Activated T-helper 9 cell treated with anti-CD3 and anti-CD28 coated beads, Interleukin-2, amount 50 U/mL, for 16 hours (primary cell): Measurements from ENCODE around the gene PLAAT1.

Source experiments
- DNase-seq: peaks from one replicate; pipeline ENCODE4 v3.0.0-alpha.2; 2020; ENCODE audit warnings: low read depth

The PLAAT1 gene

DNA sequence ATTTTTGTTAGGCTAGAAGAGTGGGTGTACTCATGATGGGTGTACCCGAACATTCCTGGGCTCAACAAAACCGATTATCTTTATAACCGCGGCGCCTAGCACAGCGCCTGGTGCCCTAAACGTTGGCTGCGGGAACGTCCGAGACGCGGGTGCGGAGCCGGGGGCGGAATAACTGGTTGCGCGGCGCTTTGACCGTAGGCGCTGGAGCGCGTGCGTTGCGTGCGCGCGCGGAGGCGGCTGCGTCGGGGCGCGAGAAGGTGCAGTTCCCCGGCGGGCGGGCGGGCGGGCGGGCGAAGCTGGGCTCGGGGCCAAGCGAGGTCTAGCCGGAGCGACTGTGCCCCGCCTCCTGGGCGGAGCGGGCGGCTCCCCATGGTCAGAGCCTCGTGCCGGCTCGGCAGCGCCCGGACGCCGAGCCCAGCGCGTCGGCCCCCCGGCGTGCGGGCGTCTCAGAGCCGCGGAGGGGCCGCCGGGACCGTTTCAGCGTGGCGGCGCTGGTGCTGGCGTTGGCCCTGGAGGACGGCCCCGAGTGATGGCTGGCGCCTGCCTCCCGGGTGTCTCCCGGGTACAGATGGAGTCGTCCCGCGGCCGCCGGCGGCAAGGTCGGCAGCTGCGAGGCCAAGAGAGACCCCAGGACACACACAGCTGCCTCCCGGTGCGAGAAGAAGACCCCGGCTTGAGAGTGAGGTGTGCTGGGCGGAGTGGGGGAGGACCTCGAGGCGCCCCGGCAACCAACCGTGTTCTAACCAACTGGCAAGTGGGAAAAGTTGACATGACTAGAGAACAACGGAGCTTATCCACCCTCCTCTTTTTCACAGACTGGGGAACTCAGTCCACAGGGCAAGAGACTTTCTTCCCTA lies at the start of gene PLAAT1:
PLAAT1 (plus strand) TSS at position 373 of the 857 bp plus-strand sequence. CDS start 14,429 bp downstream, outside the sequence.
- DNase-seq, result no peak

DNA sequence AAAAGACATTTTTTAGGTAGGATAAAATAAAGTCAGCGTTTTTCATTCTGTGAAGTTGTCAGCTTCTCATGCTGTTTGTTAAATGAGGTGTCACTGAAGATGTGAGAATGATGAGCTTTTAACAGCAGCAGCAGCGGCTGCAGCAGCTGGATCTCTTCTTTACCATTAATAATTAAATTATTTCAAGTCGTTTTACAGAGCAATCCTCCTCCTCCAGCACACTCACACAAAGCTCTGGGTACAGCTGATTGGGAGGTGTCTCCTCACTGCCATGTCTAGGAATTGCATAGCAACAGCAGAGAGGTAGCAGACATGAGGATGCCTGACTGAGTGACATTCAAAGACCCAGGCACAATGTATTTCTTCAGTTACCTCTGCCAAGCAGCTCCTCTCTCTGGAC lies 46.7 kb upstream of the PLAAT1 start:
- DNase-seq, result no peak

DNA sequence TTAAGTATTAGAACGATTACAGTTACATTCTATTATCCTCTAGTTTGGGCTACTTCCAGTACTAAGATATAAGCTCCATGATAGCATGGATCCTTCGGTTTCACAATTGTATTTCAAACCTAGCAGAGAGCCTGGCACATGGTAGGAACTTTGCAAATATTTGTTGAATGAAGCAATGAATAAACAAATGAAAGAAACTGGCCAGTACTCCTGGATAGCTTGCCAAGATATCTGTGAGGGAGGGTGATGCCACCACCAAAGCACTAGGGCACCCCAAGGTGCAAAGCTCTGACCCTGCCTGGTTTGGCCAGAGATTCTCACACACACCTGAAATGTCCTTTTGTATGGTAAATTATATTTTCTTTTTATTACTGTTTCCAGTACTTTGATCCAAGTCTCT lies 44.3 kb upstream of the PLAAT1 start:
- no peak for DNase-seq

DNA sequence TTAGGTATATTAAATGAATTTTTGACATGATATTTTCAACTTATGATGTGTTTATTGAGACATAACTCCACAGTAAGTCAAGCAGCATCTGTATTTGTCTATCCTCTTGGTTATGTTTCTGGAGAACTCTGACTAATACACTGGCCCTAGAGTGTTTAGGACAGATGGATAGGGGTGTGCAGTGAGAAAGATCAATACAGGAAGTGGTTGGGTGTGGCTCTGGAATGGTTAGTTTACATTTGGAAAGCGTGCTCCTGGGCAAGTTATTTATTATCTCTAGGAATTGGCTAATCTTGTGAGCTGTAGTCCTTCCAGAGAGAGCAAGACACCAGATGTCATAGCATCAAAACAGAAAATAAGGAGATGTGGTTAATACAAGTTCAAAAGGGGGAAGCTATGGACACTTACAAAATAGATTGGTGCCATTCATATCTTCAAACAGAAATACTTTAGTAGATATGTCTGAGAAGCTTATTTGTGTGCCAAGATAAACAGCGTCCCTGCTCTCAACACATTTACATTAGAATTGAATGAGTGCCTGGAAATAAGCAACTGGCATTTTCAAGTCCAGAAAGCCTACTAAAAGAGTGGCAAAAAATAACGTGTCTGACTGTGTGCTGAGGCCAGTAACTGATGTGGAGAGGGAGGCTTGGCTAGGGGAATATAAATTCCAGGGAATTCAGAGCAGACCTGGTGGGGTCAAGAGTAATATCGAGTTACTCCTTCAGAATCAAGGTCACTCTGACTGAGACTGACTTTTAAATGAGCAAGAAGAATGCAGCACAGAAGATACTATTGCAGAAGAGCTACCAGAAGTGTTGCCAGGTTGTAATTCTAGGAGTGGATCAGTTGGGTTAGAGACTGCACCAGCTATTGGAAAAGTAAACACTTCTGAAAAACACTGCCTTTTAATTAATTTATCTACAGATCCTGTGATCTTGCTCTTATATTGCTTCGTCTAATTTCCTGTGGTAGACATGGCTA lies 33.4 kb upstream of the PLAAT1 start:
- DNase-seq, result no peak

DNA sequence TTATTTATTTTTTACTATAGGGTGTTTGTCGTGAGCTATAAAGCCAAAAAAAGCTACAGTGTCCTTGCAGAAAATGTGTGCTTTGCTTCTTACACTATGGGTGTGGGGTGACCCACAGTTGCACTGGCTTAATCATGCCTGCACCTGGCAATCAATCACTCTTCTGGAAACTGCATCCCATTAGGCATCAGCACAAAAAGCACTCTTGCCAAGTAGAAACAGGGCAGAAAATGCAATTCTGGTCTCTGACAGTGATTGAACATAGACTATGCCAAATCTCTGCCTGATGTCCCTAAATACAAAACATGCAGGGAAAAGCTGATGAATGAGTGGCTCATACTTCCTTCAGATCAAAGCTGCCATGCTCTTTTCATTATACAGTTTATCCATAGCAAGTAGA lies 30.4 kb upstream of the PLAAT1 start:
- DNase-seq, result no peak

DNA sequence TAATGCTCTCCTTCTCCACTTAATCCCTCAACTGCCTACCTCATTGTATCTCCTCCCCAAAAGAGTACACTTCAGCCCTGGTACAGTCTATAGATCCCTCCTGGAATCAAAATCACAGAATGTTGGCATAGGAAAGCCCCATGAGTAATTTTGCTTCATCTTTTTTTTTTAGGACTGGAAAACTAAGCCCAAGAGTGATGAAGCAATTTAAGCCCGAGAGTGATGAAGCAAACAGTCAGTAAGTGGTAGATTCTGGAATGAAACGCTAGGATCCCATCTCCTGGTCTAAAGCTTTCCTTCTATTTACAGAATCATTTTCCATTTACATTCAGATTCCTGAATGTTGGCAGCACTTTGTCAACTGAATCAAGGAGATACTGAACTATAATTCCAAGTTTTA lies 29.8 kb upstream of the PLAAT1 start:
- no peak for DNase-seq

DNA sequence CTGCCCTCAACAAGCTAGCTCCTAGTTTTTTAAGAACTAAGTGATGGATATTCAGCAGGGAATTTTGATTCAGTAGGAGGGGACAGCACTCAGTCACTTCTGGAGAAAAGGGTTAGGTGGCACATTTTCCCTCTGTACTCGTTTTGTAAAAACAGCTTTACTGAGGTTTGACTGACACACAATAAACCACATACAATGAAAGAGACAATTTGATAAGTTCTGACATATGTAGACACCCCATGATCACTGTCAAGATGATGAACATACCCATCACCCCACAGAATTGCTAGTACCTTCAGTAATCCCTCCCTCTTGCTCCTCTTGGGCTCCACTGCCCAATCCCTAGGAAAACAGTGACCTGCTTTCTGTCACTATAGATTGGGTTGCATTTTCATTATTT lies 29.0 kb upstream of the PLAAT1 start:
- DNase-seq, result no peak

DNA sequence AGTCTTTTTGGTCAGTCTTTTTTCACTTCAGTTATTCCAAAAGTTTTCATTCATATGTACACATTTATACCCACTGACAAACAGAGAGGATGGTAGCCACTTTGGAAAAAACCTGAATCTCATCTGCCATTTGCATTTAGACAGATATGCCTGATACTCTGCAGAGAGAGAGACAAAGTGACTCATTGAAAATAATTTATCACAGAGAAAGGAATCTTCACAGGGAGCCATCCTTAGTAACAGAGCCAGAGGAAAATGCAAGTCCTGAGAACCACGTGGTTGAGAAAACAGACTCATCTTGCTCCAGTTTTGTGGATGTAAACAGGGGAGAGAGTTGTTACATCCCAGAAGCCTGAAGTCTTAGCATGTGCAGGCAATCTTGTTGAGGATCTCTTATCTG lies 28.2 kb upstream of the PLAAT1 start:
- no peak for DNase-seq

DNA sequence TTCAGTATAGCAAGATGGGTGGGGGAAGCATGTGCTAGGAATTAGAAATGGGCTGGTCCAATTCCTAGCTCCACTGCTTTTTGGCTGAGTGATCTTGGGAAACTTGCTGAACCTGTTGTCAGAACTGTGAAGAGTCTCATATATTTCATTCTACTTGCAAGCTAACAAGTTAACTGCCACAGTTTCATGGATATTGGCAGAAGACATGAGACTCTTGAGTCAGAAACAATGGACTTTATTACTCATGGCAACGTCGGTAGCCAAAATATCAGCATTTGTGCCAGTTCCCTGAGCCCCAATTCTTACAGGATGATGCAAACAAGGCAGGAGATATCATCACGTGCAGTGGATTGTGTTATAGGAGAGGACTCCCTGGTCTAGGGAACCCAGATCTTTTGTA lies 26.6 kb upstream of the PLAAT1 start:
- DNase-seq, result no peak

DNA sequence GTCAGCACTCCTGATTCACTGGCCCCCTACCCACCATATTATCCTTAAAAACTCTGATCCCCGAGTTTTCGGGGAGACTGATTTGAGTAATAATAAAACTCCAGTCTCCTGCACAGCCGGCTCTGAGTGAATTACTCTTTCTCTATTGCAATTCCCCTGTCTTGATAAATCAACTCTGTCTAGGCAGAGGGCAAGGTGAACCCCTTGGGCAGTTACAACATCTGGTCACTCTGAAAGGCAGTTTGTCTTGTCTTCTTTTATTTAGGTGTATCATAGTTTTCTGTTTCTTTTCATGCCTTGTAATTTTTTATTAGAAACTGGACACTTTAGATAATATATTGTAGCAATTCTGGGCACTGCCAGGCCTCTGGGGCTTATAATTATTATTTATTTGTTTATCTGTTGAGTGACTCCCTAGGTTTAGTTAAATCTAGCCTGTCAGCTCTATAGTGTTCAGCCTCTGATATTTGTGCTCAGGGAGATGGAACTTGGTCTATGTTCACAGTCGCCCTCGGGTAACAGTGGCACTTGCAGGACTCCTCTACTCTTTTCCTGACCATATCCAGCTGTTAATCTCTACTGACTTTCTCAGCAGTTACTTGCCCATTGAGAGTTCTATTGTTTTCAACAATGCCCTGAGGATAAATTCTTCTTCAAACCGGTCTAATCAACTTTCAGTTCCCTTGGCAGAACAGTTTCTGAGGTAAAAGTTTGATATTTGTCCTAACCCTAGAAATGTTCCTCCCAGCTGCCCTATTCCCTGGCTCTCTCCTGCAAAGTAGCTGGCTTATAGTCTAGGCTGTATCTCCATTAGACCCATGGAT lies 15.5 kb upstream of the PLAAT1 start:
- DNase-seq, result no peak

DNA sequence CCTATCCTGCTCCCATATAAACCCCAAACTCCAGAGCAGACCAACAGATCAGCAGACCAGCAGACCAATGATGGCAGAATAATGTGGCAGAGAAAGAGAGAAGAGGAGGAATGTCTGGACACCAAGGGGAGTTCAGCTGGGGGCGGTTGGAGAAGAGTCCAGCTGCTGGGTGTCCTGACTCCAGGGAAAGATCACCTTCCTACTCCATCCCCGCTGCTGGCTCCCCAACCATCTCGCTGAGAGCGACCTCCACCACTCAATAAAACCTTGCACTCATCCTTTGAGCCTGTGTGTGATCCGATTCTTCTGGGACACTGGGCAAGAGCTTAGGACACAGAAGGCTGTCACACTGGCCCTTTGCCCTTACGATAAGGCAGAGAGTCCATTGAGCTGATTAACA lies 12.8 kb upstream of the PLAAT1 start:
- no peak for DNase-seq

DNA sequence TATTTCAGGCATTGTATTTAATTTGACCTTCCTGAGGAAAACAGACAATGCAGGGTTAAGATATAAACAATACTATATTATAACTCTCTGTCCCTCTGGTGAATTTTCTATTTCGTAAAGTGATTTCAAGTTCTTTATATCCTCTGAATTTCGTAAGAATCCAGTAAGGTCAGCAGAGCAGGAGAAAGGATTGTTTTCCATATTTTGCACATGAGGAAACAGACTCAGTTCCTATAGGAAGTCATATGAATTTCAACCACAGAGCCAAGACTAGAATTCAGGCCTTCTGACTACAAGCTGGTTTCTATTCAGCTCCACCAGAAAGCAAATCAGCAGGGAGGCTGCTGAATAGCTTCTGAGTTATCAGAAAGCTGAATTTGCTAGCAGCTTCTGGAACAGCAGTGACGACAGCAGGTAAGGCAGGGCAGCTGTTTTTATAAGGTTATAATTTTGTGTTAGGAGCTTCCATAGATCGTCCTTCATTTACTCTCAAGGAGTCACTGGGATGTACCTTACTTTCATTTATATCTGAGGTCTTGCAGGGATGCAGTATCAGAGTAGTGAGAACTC lies 11.1 kb upstream of the PLAAT1 start:
- no peak for DNase-seq

DNA sequence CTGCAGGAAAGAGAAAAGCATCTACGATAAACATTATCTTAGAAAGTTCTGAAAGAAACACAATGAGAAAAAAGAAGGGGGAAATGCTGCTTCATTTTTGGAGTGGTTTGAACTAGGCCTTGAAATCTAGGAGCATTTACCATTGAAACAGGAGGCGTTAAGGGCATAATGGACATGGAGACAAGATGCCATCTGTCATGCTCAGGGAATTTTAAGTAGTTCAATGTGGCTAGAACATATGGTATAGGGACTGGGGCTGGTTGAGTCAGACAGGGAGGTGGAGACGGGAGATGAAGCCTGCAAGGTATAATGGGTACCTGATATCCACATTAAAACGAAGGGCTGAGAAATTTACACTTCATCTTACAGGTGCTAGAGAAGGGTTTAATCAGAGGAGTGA lies 10.4 kb upstream of the PLAAT1 start:
- no peak for DNase-seq

DNA sequence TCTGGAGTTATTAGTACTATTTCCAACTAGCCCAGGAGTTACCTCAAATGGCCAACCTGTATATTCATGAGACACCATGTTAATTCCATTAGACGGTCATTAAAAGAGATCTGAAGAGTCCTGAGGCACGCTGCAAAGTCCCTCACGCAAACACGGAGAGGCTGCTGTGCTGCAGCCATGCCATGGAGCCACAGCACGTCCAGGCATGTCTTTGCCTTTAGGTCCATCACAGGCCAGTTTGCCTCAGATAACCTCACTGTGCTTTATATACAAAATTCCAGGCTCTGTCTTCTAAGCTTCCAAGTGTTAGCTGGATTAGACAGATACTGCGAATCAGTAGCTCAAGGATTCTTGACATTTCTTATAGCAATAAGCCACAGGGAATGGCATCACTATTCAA lies 9.8 kb upstream of the PLAAT1 start:
- no peak for DNase-seq

DNA sequence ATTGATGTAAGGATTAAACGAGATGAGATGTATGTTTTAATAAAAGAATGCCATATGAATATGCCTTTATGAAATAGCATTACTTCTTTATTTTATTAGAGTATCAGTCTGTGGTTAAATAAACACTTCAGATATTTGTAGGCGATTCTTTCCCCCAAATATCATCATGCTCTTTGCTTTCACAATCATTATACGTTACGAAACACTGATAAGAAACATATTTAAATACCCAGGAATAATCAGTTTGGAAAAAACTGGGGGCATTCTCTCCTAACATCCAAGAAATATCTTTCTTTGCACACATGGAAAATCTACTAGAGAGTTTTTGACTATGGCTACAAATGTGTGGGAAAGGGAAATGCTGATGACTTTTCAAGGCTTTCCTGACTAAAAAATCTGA lies 4.4 kb upstream of the PLAAT1 start:
- DNase-seq, result no peak

DNA sequence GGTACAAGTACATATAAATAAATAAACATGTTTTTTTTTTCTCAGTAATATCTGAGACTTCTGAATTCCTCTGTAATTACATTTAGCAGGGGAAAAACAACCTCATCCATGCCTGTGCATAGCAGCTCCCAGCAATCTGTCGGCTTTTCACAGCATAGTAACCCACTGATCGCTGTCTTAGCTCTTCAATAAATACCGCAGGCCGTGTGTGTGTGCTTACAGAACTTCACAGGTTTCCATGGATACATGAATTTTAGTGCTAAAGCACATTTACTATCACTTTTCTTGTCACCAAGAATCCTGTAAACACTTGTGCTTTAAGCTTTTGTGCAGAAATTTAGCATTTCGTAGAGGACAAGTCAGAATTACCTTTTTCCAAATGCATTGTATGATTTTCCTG lies 4.0 kb upstream of the PLAAT1 start:
- DNase-seq, result no peak

DNA sequence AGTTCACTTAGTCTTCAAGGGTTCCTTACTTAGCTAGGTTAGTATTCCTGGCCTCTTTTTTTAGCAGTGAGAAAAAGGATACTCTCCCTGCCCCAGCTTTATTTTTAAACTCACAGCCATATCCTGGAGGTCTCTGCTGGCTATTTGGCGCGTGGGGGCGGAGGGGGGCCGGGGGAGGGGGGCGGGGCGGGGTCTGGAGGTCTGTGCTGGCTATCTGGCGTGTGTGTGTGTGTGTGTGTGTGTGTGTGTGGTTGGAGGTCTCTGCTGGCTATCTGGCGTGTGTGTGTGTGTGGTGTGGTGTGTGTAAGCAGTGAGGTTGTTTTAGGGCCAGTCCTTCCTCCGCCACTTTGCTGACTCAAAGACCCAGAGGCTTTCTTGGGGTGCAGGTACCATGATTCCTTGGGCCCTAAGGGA lies 579 bp upstream of the PLAAT1 start:
- DNase-seq, result no peak

DNA sequence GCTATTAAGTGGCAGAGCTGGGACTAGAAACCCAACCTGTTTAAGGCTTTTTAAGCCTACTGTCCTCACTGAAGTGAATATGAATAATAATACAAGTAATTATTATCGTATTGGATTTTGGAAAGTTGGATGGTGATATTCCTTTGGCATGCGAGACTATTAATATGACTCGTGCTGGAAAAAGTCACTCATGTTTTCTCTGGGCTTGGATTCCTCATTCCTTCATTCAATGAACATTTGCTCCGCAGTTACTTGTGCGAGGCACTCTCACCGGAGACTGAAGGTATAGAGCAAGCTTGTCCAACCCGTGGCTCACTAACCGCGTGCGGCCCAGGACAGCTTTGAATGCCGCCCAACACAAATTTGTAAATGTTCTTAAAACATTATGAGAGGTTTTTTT lies 694 bp downstream of the PLAAT1 start:
- no peak for DNase-seq

DNA sequence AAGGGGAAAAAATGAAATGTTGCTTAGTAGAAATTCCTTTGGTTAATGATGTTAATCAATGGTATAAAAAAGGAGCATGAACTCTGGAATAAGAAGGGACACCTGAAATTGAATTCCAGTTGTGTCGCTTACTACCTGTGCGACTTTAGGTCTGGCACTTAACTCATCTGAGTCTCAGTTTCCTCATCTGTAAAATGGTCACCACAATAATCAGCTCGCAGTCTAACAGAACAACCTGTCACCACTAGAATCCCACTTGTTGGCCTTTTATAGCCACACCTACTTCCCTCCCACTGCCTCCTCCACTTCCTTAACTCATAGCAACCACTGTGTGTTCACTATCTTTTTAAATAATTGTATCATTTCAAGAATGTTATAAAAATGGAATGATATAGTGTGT lies 2.5 kb downstream of the PLAAT1 start:
- DNase-seq, result no peak

DNA sequence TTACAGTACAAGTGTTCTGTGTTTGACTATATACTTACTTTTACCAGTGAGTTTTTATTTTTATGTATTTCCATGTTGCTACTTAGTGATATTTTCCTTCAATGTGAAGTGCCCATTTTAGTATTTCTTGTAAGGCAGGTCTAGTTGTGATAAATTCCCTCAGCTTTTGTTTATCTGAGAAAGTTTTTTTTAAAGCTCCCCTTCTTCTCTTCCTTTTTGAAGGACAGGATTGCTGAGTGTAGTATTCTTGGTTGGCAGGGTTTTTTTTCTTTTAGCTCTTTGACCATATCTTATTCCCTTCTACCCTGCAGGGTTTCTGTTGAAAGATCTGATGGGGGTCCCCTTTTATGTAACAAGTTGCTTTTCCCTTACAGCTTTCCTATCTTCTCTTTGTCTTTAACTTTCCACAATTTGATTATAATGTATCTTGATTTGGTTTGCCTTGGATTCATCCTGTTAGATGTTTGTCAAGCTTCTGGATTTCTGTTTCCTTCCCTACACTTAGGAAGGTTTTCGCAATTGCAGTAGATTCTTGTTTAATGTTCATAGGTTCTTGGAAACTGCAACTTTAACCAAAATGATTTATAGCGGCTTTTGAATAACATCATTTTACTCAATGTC lies 7.9 kb downstream of the PLAAT1 start:
- no peak for DNase-seq

DNA sequence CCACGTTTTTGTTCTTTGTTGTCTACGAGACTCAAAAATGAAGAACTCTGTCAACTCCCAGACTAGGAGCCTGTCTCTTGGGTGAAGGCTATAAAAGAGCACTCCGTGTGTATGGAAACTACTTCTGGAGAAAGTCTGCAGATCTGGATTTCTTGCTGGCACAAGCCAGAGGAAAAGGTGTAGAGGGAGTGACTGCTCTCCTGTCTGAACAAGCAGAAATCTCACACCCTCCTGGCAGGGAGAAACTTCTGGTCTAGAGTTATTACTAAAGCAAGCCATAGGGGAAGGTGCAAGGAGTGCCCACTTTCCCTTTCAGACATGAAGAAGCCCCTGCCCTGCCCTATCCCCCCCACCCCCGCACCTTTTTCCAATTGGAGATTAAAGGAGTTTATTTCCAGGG lies 9.5 kb downstream of the PLAAT1 start:
- DNase-seq, result no peak
